ENCODE results near the gene HBM.
"Not testable (repeated sequence)": the region's sequence is repeated elsewhere in the genome, so short reads cannot be mapped to it uniquely, and the experiment has no call there.

Gene HBM

GRCh38 chr16:165539-166374 is at the start of gene HBM:
Gene HBM (plus strand): TSS chr16:165978. CDS start chr16:165998, 20 bp downstream.
- DNase-seq: no peak

- no peak for DNase-seq
These were observed 49.8 kb upstream of the HBM start for GRCh38 chr16:116015-116414.

- DNase-seq: peak; percentile 58
These were observed 48.1 kb upstream of the HBM start for GRCh38 chr16:117379-118365.

- no peak for DNase-seq
These were observed 46.9 kb upstream of the HBM start for GRCh38 chr16:118857-119256.

- DNase-seq: no peak
These were observed 46.5 kb upstream of the HBM start for GRCh38 chr16:119295-119694.

- DNase-seq: no peak
These were observed 45.8 kb upstream of the HBM start for GRCh38 chr16:119835-120491.

- DNase-seq: no peak
These were observed 45.0 kb upstream of the HBM start for GRCh38 chr16:120756-121155.

DNA sequence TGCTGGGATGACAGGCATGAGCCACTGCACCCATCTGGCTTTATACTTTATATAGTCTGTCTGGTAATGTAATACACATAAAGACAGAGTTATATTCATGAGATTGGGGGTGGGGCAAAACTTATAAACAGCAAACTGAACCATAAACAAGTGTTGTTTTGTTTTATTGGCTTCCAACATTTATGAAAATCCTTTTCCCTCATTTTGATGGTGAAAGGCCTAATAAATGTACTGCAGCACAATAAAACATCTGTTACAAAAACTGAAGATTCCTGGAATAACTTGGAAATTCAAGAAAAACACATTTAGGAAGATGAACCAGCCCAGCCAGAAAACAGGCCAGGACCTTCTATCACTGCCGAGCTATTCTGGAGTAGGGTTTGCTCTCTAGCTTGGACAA is 43.4 kb upstream of the HBM start:
- DNase-seq: no peak

DNA sequence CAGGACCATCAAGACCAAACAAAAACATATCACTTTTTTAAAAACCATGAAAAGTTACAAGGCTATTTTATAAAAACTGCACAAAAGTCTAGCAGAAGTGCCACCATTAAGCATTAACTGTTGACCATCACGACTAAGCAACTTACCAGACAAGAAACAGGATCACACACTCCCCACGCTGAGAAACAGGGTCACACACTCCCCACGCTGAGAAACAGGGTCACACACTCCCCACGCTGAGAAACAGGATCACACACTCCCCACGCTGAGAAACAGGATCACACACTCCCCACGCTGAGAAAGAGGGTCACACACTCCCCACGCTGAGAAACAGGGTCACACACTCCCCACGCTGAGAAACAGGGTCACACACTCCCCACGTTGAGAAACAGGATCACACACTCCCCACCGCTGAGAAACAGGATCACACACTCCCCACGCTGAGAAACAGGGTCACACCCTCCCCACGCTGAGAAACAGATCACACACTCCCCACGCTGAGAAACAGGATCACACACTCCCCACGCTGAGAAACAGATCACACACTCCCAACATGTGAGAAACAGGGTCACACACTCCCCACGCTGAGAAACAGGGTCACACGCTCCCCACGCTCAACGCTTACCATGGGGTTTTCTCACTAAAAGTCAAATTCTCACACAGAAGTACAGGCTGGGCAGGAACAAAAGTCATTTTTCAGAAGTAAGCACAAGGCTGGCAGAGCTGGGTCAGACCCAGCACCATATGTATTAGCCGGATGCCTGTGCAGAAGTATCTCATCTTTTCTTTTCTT is 42.0 kb upstream of the HBM start:
- not testable (repeated sequence) for DNase-seq

GRCh38 chr16:125011-125410 is 40.8 kb upstream of the HBM start:
- no peak for DNase-seq

DNA sequence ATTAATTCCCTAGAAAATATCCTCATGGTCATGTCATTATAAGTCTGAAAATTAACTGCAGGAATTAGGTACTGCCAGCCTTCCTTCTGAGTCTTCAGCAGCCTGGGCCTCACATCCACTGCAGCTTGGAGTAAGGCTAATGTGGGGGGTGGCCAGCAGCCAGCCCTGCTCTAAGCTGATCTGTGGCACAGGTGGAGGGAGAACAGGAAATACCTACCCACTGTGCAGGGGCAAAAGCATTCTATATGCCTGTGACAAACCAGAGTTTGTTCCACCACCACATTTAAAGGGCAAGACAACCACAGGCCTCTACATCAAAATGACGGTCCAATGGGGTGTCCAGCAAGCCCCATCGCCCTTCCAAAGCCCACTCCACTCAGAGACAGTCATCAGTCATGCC is 36.7 kb upstream of the HBM start:
- DNase-seq: no peak

GRCh38 chr16:130533-131173 is 35.1 kb upstream of the HBM start:
- DNase-seq: no peak

DNA sequence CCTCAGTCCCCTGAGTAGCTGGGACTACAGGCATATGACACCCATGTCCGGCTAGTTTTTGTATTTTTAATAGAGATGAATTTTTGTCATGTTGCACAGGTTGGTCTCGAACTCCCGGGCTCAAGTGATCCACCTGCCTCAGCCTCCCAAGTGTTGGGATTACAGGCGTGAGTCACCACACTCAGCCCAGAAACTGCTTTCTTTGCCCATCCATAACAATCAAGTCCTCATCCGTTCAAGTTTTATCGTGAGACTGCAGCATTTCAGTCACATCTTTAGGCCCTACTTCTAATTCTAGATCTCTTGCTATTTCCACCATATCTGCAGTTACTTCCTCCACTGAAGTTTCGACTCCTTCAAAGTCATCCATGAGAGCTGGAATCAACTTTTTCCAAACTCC is 33.7 kb upstream of the HBM start:
- DNase-seq: no peak

DNA sequence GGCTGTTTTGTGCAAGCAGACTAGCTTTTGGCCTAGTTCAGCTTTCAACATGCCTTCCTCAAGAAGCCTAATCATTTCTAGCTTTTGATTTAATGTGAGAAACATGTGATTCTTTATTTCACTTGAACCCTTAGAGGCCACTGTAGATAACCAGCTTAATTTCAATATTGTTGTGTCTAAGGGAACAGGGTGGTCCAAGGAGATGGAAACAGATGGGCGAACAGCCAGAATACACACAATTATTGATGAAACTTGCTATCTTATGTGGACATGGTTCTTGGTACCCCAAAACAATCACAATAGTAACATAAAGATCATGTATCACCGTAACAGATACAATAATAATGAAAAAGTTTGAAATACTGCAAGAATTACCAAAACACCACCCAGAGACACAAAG is 32.1 kb upstream of the HBM start:
- no peak for DNase-seq

DNA sequence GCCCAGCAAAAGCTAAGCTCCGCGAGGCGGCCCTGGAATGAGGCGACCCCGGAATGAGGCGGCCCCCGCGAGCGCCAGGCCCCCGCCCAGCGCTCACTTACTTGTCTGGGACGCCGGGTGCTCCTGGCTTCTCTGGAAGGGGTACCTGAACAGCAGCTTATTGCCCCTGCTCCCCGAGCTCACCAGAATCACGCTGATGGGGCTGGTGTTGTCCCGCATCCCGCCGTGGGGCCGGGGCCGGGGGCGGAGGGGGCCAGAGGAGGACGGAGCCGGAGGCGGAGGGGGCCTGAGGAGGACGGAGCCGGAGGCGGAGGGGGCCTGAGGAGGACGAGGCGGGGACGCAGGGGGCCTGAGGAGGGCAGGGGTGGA is 27.7 kb upstream of the HBM start:
- DNase-seq: peak; percentile 12

- DNase-seq: no peak
These were observed 25.5 kb upstream of the HBM start for GRCh38 chr16:140175-140857.

GRCh38 chr16:142405-142967 is 23.3 kb upstream of the HBM start:
- DNase-seq: no peak

- DNase-seq: no peak
These were observed 22.7 kb upstream of the HBM start for GRCh38 chr16:143047-143446.

DNA sequence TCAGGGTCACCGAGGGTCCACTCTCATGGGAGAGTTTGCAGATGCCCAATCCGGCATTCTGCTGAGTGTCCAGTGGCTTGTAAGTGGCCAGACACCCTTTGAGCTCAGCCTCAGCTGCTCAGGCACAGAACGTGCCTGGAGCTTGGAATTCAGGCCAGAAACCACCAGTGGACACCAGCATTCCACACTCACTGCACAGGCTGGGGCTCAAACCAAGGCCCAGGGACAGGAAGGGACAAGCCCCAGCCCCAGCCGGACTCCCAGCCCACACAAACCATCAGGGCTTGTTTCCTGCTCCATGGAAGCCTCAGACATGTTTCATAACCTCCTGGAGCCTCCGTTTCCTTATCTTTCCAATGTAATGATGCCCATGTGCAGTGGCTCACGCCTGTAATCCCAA is 22.3 kb upstream of the HBM start:
- DNase-seq: no peak

DNA sequence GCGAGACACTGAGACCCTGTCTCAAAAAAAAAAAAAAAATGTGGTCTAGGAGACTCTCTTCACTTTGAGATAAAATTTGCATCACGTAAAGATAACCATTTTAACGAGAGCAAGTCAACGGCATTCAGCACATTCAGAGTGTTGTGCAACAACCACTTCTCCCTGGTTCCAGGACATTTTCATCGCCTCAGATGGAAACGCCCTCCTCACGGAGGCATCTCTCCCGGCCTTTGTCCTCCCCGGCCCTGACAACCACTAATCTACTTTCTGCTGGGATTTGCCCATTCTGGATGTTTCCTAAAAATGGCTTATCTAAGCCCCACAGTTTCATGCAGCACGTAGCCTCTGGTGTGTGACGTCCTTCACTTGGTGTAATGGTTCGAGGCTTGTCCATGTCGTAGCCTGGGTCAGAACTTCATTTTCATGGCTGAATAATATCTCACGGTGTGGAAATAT is 21.0 kb upstream of the HBM start:
- DNase-seq: no peak

GRCh38 chr16:146646-147045 is 19.1 kb upstream of the HBM start:
- no peak for DNase-seq
